ENCODE measurements around the gene MUC3A. TPM values are rescaled to one million over a fixed set of nuclear protein-coding genes. Genes with fewer than 3 reads are reported as not detected.
"Not testable (repeated sequence)": the region's sequence is repeated elsewhere in the genome, so short reads cannot be mapped to it uniquely, and the experiment has no call there.

The MUC3A gene
- total RNA-seq, 1 experiment from 2014 or later = 29.2 TPM

DNA sequence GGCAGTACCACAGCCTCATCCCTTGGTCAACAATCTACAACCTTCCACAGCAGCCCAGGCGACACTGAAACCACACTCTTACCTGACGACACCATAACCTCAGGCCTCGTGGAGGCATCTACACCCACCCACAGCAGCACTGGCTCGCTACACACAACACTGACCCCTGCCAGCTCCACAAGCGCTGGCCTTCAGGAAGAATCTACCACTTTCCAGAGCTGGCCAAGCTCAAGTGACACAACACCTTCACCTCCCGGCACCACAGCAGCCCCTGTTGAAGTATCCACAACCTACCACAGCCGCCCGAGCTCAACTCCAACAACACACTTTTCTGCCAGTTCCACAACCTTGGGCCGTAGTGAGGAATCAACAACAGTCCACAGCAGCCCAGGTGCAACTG, 45.3 kb downstream of the MUC3A start:
- H3K9me3 Mint-ChIP-seq = peaks cover 5 to 17% of the 10 kb centered on the region in 2 experiments
- H3K56ac ChIP-seq (ENCODE audit: insufficient read length, low read depth, low read length); H3K27me3 Mint-ChIP-seq (ENCODE audit: low read depth); H2BK15ac ChIP-seq (ENCODE audit: low read depth, low read length); H2BK20ac ChIP-seq (ENCODE audit: low read depth, low read length, poor library complexity, severe bottlenecking); H3K9me3 ChIP-seq (ENCODE audit: control insufficient read depth, low read depth, low read length); H3K79me2 ChIP-seq (ENCODE audit: insufficient read depth, low read length); H3K4me2 ChIP-seq (ENCODE audit: insufficient read depth, insufficient read length, low read length); H3K36me3 Mint-ChIP-seq (ENCODE audit: insufficient read depth in 1 of 3, low read depth in 3 of 3); H4K91ac ChIP-seq (ENCODE audit: insufficient read length, low read depth, low read length); H4K5ac ChIP-seq (ENCODE audit: insufficient read length, low read depth, low read length); H2BK120ac ChIP-seq (ENCODE audit: low read depth, low read length, poor library complexity, severe bottlenecking); H4K20me1 ChIP-seq (ENCODE audit: control insufficient read depth, insufficient read depth, insufficient read length); H3T11ph ChIP-seq (ENCODE audit: low read length); H3K23me2 ChIP-seq (ENCODE audit: insufficient read length, low read depth, low read length, poor library complexity, severe bottlenecking); H3K4me1 Mint-ChIP-seq; H3K14ac ChIP-seq (ENCODE audit: insufficient read depth, low read length); H3K27ac Mint-ChIP-seq; H3K79me1 ChIP-seq (ENCODE audit: insufficient read depth, low read depth, low read length, poor library complexity, severe bottlenecking); H3K4me1 ChIP-seq (ENCODE audit: insufficient read depth, low read length); H3K27me3 ChIP-seq (ENCODE audit: insufficient read depth, low read length); H2AK5ac ChIP-seq (ENCODE audit: insufficient read length, low read length); H3K4ac ChIP-seq (ENCODE audit: low read depth, low read length); H2BK5ac ChIP-seq (ENCODE audit: insufficient read length, low read length); H2AFZ ChIP-seq (ENCODE audit: low read length); H3K18ac ChIP-seq (ENCODE audit: insufficient read length, low read depth, low read length); H3K9ac ChIP-seq (ENCODE audit: extremely low read depth, insufficient read length, low read length); H3K27ac ChIP-seq (ENCODE audit: insufficient read length, low read depth, low read length); H2BK12ac ChIP-seq (ENCODE audit: insufficient read length, low read depth, low read length); DNase-seq; H3K4me3 Mint-ChIP-seq; H3K23ac ChIP-seq (ENCODE audit: insufficient read length, low read depth, low read length); H4K8ac ChIP-seq (replicated peaks; ENCODE audit: insufficient read length, low read depth, low read length): not testable (repeated sequence)
- WGBS (ENCODE audit: extremely low coverage, insufficient read length, low lambda C conversion rate) = no CpG with 5 or more reads among the region's 9 CpGs

DNA sequence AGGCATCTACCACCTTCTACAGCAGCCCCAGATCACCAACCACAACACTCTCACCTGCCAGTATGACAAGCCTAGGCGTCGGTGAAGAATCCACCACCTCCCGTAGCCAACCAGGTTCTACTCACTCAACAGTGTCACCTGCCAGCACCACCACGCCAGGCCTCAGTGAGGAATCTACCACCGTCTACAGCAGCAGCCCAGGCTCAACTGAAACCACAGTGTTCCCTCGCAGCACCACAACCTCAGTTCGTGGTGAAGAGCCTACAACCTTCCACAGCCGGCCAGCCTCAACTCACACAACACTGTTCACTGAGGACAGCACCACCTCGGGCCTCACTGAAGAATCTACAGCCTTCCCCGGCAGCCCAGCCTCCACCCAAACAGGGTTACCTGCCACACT, 49.2 kb downstream of the MUC3A start:
- H3K4me1 Mint-ChIP-seq; H4K91ac ChIP-seq (ENCODE audit: insufficient read length, low read depth, low read length); H4K8ac ChIP-seq (replicated peaks; ENCODE audit: insufficient read length, low read depth, low read length); H3K4ac ChIP-seq (ENCODE audit: low read depth, low read length); H2BK20ac ChIP-seq (ENCODE audit: low read depth, low read length, poor library complexity, severe bottlenecking); H2BK12ac ChIP-seq (ENCODE audit: insufficient read length, low read depth, low read length); H3K27me3 ChIP-seq (ENCODE audit: insufficient read depth, low read length); H3K27ac ChIP-seq (ENCODE audit: insufficient read length, low read depth, low read length); H2BK5ac ChIP-seq (ENCODE audit: insufficient read length, low read length); H3K27me3 Mint-ChIP-seq (ENCODE audit: low read depth); H4K5ac ChIP-seq (ENCODE audit: insufficient read length, low read depth, low read length); H3K27ac Mint-ChIP-seq; H3K56ac ChIP-seq (ENCODE audit: insufficient read length, low read depth, low read length); H3K9me3 ChIP-seq (ENCODE audit: control insufficient read depth, low read depth, low read length); H3K18ac ChIP-seq (ENCODE audit: insufficient read length, low read depth, low read length); H2AFZ ChIP-seq (ENCODE audit: low read length); H3K79me2 ChIP-seq (ENCODE audit: insufficient read depth, low read length); H3K36me3 Mint-ChIP-seq (ENCODE audit: insufficient read depth in 1 of 3, low read depth in 3 of 3); H3T11ph ChIP-seq (ENCODE audit: low read length); H3K4me2 ChIP-seq (ENCODE audit: insufficient read depth, insufficient read length, low read length); H3K4me1 ChIP-seq (ENCODE audit: insufficient read depth, low read length); H3K9ac ChIP-seq (ENCODE audit: extremely low read depth, insufficient read length, low read length); H3K23me2 ChIP-seq (ENCODE audit: insufficient read length, low read depth, low read length, poor library complexity, severe bottlenecking); H2BK120ac ChIP-seq (ENCODE audit: low read depth, low read length, poor library complexity, severe bottlenecking); H2BK15ac ChIP-seq (ENCODE audit: low read depth, low read length); H2AK5ac ChIP-seq (ENCODE audit: insufficient read length, low read length); H3K79me1 ChIP-seq (ENCODE audit: insufficient read depth, low read depth, low read length, poor library complexity, severe bottlenecking); DNase-seq; H3K23ac ChIP-seq (ENCODE audit: insufficient read length, low read depth, low read length); H4K20me1 ChIP-seq (ENCODE audit: control insufficient read depth, insufficient read depth, insufficient read length); H3K14ac ChIP-seq (ENCODE audit: insufficient read depth, low read length); H3K4me3 Mint-ChIP-seq: not testable (repeated sequence)
- WGBS (ENCODE audit: extremely low coverage, insufficient read length, low lambda C conversion rate) = no CpG with 5 or more reads among the region's 10 CpGs
- H3K9me3 Mint-ChIP-seq = peaks cover 11 to 31% of the 10 kb centered on the region in 2 experiments

All from H9 (cell line).